RWPE1 (cell line): ENCODE data around the gene BGLAP.

Source experiments
- CTCF ChIA-PET: fragments of 350-600 bp; sonication (Branson Sonifier 250); formaldehyde crosslinking; extraction: SDS; loops from one replicate; lab custom pipeline; 2021; lab: Yijun Ruan, JAX
- POLR2A ChIA-PET: fragments of 400-600 bp; formaldehyde crosslinking; extraction: SDS; loops from one replicate; lab custom pipeline; 2020; ENCODE audit warnings: antibody characterized with exemption; ENCODE audit not compliant: low non-redundant PET; lab: Yijun Ruan, JAX
- DNase-seq: peaks from one replicate; pipeline ENCODE4 v3.0.0; 2012; ENCODE audit warnings: low spot score
- H3K27ac ChIP-seq: fragments of 450-650 bp; 2 replicates; pipeline ENCODE4 v1.5.1; 2017
- CTCF ChIP-seq: fragments of 450-650 bp; conservative IDR thresholded peaks from 2 replicates; pipeline ENCODE4 v1.5.1; 2017; ENCODE audit warnings: low read depth, mild to moderate bottlenecking

Gene BGLAP

GRCh38 chr1:156285437-156285836 is 43.5 kb downstream of the BGLAP start:
- TF ChIP-seq CTCF, result no peak
- DNase-seq, result no peak
- CTCF ChIA-PET, result interaction anchor here (0.6 kb wide), 1 partner anchor 60 kb away, joined by 3 read pairs; no protein-coding TSS in a partner anchor
- POLR2A ChIA-PET, result no interaction called here
- peak overlapping the region; percentile 55 for H3K27ac ChIP-seq

GRCh38 chr1:156286061-156286460 is 44.1 kb downstream of the BGLAP start:
- DNase-seq, result no peak
- no peak overlapping the region; the same call in 1 of the 2 replicates for H3K27ac ChIP-seq
- ChIA-PET CTCF (interaction anchor here (0.6 kb wide), 1 partner anchor 61 kb away, joined by 3 read pairs; no protein-coding TSS in a partner anchor), POLR2A (no interaction called here)
- TF ChIP-seq CTCF, result no peak

DNA sequence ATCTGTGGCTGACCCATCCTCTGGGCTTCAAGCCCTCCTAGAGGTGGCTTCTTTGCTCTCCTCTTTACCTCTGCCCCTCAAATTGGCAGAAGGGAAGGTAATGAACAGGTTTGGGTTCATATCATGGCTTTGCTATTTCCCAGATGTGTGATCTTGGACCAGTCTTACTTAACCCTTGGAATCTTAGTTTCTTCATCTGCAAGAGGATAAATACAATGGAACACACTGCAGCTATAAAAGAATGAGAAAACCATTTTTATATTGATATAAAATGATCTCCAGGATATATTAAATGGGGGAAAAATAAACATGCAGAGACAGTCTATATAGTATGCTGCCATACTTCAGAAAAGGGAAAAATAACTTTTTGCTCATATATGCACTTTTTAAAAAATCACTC is 47.9 kb downstream of the BGLAP start:
- ChIA-PET CTCF (interaction anchor here (0.7 kb wide), 1 partner anchor 33 kb away, joined by 3 read pairs; no protein-coding TSS in a partner anchor), POLR2A (no interaction called here)
- DNase-seq, result no peak
- H3K27ac ChIP-seq, result no peak overlapping the region
- TF ChIP-seq CTCF, result no peak

GRCh38 chr1:156291226-156292061 is 49.5 kb downstream of the BGLAP start:
- peak overlapping the region; percentile 58 for H3K27ac ChIP-seq
- TF ChIP-seq CTCF, result no peak
- CTCF ChIA-PET, result no interaction called here
- POLR2A ChIA-PET, result no interaction called here
- no peak for DNase-seq
